RKO (cell line): ENCODE measurements around the gene FAM149B1.
A peak's percentile ranks its signal among the peaks of the same experiment; 100 is the strongest.

Source experiments
- DNase-seq: peaks from one replicate; pipeline ENCODE4 v3.0.0-alpha.2; 2016; ENCODE audit warnings: low spot score

Gene FAM149B1

GRCh38 chr10:73174148-73174925 is 6.4 kb downstream of the FAM149B1 start:
- no peak for DNase-seq

DNA sequence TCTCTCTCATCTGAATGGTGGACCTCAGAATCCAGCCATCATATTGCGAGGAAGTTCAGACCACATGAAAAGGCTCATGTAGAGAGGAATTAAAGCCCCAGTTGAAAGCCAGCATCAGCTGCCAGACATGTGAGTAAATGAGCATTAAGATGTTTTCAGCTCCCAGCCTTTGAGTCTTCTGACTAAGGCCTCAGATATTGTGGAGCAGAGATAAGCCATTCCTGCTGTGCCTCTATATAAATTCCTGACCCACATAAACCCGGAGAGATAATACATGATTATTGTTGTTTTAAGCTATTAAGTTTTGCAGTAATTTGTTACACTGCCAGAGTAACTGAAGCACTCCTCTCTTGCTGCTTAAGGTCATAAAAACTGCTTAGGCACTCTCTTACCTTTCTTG is 14.6 kb downstream of the FAM149B1 start:
- no peak for DNase-seq

- DNase-seq: no peak
Measured at GRCh38 chr10:73183667-73184281, 15.9 kb downstream of the FAM149B1 start.

GRCh38 chr10:73186266-73186665 is 18.3 kb downstream of the FAM149B1 start:
- no peak for DNase-seq

GRCh38 chr10:73190188-73190587 is 22.3 kb downstream of the FAM149B1 start:
- DNase-seq: no peak

DNA sequence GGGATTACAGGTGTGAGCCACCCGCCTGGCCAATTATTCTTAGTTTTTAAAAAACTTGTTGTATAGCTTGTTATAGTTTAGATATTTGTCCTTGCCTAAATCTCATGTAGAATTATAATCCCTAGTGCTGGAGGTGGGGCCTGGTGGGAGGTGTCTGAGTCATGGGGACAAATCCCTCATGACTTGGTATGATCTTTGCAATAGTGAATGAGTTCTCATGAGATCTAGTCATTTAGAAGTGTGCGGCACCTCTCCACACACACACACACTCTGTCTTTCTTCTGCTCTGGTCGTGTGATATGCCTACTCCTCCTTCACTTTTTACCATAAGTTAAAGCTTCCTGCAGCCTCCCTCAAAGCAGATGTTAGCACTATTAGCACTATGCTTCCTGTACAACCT is 37.2 kb downstream of the FAM149B1 start:
- no peak for DNase-seq

DNA sequence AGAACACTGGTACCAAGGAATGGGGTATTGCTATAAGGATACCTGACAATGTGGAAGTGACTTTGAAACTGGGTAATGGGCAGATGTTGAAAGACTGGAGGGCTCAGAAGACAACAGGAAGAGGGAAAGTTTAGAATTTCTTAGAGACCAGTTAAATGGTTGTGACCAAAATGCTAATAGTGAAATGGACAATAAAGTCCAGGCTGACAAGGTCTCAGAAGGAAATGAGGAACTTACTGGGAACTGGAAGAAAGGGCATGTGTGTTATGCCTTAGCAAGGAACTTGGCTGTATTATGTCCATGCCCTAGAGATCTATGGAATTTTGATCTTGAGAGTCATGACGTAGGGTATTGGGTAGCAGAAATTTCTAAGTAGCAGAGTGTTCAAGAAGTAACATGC is 38.0 kb downstream of the FAM149B1 start:
- DNase-seq: no peak

- no peak for DNase-seq
Measured at GRCh38 chr10:73206385-73206784, 38.5 kb downstream of the FAM149B1 start.

- no peak for DNase-seq
Measured at GRCh38 chr10:73207883-73208282, 40.0 kb downstream of the FAM149B1 start.

DNA sequence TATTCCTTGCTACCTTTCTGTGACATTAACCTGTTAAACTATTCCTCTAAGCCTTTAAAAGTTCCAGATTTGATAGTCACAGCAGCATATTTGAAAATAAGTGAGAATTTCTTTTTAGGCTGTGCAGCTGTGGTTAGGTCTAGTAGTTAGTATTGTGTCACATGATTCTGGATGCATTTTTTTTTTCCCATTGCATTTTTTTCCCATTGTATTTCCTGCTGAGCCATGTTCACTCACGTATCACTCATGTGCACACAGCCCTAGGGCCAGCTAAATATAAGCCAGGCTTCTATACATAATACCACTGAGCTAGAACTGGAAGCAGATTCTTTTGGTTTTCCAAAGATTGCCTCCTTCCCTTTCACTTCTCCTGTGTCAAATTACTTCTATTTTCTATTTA is 41.8 kb downstream of the FAM149B1 start:
- DNase-seq: peak; percentile 54

DNA sequence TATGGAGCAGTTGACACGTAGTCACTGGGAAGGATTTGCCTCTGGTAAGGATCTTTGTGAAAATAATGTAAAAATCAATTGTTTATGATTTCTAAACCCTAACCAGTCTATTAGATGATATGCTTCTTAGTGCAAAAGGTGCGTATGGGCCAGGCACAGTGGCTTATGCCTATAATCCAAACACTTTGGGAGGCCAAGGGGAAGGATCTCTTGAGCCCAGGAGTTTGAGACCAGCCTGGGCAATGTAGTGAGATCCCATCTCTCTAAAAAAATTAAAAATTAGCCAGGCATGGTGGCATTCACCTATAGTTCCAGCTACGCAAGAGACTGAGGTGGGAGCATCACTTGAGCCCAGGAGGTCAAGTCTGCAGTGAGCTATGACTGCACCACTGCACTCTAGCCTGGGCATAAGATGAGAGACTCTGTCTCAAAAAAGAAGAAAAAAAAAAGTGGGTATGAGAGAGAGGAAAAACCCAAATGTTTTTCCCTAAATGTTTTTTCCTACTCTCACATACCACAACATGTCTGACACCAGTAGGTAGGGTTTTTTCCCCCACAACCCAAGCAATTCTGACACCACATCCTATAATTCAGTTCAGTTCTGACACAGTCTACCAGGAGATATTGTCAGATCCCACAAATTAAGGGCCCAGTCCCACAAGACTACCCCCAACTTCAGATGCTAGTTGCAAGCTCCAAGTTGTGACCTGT is 42.6 kb downstream of the FAM149B1 start:
- no peak for DNase-seq

GRCh38 chr10:73211106-73211811 is 43.3 kb downstream of the FAM149B1 start:
- DNase-seq: no peak

GRCh38 chr10:73215749-73216148 is 47.8 kb downstream of the FAM149B1 start:
- no peak for DNase-seq

DNA sequence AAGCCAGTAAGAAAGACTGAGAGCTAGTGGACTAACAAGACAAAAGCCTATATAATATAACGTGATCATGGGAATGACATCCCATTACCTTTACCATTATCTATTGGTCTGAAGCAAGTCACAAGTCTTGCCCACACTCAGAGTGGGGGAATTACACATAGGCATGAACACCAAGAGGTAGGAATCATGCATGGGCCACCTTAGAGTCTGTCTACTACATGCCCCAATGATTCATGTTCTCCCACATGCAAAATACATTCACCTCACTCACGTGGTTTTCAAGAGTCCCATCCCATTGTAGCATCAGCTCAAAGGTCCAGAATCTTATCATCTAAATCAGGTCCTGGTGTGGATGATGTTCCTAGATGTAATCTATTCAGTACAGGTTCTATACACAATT is 49.7 kb downstream of the FAM149B1 start:
- no peak for DNase-seq

DNA sequence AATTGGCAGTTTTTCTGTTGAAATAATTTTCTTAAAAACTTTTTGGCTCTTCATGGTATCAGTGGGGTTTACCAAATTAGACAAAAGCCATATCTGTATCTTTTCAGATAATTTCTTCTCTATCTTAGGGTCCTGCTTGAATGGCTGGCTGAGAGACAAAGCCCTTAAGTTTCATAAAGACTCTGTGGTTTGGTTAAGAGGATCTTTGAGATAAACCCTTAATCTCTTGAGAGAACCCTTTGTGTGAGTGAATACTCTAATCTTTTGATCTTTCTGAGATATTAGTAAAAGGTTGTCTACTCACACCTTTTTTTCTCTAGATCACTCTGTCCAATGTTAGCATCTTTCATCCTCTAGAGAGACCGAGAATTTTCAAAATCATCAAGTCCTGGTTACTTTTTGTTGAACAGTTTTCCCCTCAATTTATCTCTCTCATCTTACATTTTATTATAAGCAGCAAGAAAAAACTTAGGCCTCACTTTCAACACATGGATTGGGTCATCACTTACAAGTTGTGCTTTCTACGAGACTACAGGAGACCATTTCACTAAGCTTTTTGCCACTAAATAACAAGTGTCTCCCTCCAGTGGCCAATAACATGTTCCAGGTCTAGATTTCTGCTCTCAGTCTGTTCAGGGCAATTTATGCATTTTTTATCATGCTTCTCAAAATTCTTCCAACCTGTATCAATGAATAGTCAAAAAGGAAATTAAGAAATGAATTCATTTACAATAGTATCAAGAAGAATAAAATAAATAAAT is 50.7 kb downstream of the FAM149B1 start:
- peak; percentile 58 for DNase-seq

DNA sequence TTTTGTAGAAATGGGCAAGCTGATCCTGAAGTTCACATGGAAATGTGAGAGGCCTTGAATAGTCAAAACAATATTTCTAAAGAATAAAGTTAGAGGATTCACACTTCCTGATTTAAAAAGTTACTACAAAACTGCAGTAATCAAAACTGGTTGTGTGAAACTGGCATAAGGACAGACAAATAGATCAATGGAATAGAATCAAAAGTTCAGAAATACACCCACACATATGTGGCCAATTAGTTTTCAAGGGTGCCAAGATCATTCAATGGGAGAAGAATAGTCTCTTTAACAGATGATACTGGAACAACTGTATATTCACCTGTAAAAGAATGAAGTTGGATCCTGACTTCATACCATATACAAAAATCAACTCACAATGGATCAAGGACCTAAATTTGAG is 51.5 kb downstream of the FAM149B1 start:
- DNase-seq: no peak

DNA sequence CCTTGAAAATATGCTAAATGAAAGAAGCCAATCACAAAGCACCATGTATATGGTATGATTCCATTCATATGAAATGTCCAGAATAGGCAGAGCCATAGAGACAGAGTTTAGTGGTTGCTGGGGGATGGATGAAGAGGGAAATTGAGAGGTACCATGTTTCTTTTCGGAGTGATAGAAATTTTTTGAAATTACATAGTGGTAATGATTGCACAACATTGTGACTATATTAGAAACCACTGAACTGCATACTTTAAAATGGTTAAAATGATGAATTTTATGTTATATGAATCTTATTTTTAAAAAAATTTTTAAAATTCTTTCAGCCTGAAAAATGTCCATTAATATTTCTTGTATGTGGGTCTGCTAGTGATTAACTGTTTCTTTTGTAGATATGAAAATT is 53.1 kb downstream of the FAM149B1 start:
- no peak for DNase-seq

DNA sequence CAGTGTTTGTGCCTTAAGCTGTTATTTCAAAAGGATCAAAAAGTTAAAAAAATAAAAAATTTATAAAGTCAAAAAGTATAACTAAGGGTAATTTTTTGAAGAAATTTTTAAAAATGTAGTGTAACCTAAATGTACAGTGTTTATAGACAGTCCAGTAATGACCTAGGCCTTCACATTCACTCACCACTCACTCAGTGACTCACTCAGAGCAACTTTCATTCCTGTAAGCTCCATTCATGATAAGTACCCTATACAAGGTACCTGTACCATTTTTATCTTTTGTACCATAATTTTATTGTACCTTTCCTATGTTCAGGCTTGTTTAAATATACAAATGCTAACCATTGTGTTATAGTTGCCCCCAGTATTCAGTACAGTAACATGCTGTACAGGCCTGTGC is 57.6 kb downstream of the FAM149B1 start:
- peak; percentile 56 for DNase-seq

- no peak for DNase-seq
Measured at GRCh38 chr10:73226663-73227062, 58.7 kb downstream of the FAM149B1 start.

DNA sequence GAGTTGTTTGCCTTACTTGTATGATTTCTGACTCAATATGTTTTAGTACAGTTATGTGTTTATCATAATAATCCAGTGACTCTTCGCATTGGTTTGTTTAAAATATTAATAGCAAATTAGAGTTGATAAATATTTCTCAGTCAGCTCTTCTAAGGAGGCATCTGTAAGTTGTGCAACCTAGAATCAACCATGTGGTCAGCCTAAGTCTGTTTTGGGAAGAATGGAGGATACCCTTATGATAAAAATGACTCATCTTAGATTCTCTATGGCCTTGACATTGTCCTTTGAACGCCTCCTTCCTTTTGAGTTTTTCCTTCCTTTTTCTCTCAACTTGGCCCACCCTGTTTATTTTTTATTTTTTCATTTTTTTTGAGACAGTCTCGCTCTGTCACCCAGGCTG is 60.3 kb downstream of the FAM149B1 start:
- no peak for DNase-seq

- no peak for DNase-seq
Measured at GRCh38 chr10:73229567-73229966, 61.6 kb downstream of the FAM149B1 start.

- no peak for DNase-seq
Measured at GRCh38 chr10:73232887-73233286, 65.0 kb downstream of the FAM149B1 start.
